Body of pancreas (tissue), 4 donors: ENCODE measurements around the gene GPN2. TPM values are rescaled to one million over a fixed set of nuclear protein-coding genes. Genes with fewer than 3 reads are reported as not detected.

Experiments
- ATAC-seq: fragments of 150-250 bp; one replicate; pipeline ENCODE4 v1.9.1; 2016
- DNase-seq, 4 donors: peaks; one replicate each; pipeline ENCODE4 v3.0.0-alpha.2; 2019
- H3K27ac ChIP-seq, 4 donors: fragments of 200-600 bp; sonication (generic); 1 replicate in 3 of 4; 2 replicates in 1 of 4; pipeline versions ENCODE4 v1.5.1 to v1.6.1; 2016 to 2019; ENCODE audit warnings: mild to moderate bottlenecking in 1 of 4, mixed read lengths in 1 of 4, moderate library complexity in 1 of 4
- H3K27me3 ChIP-seq, 2 donors: fragments of 200-600 bp; sonication (generic); one replicate each; pipeline ENCODE4 v1.6.0; 2016; ENCODE audit warnings: mild to moderate bottlenecking in 1 of 2
- H3K36me3 ChIP-seq, 2 donors: fragments of 200-600 bp; sonication (generic); replicated peaks in 1 of 2; 2 replicates each; pipeline ENCODE4 v1.5.1; 2016; ENCODE audit warnings: low read depth in 2 of 2; ENCODE audit not compliant: insufficient read depth in 1 of 2
- H3K4me1 ChIP-seq: fragments of 200-600 bp; sonication (generic); one replicate; pipeline ENCODE4 v1.6.0; 2016
- H3K4me3 ChIP-seq, 2 donors: fragments of 200-600 bp; sonication (generic); 1 replicate in 1 of 2; 2 replicates in 1 of 2; pipeline ENCODE4 v1.5.1; 2016 to 2019
- H3K9me3 ChIP-seq, 3 donors: fragments of 200-600 bp; sonication (generic); 1 replicate in 2 of 3; 2 replicates in 1 of 3; pipeline ENCODE4 v1.5.1; 2016
- CTCF ChIP-seq, 7 experiments: fragments of 450-650 bp in 4 of 7; fragments of 200-600 bp in 3 of 7; sonication (generic) in 3 of 7; IDR thresholded peaks; one replicate each; pipeline ENCODE4 v1.5.1; 2016 to 2019; ENCODE audit warnings: antibody characterized with exemption in 7 of 7
- POLR2A ChIP-seq, 3 donors: fragments of 450-650 bp; IDR thresholded peaks; one replicate each; pipeline ENCODE4 v1.6.1; 2016; ENCODE audit warnings: antibody characterized with exemption in 3 of 3, mild to moderate bottlenecking in 2 of 3
- WGBS, 2 donors: methylation state at CpG; one replicate each; pipeline ENCODE4 v1.1.5; 2017; 5-methylcytosine and 5-hydroxymethylcytosine counted together
- intact Hi-C: fragments of 100-400 bp; cut with DNase I; formaldehyde crosslinking; loops from one replicate; pipeline ENCODE4 v1.15.1; 2023
- total RNA-seq, 2 donors: library from RNA; depleted of rRNA; stranded (reverse); fragments of >200 nt; gene quantifications; one replicate each; pipeline ENCODE4 v1.1.0, GENCODE V29; 2016

GPN2 gene
- total RNA-seq, 2 donors from 2014 or later: 8.8 to 21.4 TPM

DNA sequence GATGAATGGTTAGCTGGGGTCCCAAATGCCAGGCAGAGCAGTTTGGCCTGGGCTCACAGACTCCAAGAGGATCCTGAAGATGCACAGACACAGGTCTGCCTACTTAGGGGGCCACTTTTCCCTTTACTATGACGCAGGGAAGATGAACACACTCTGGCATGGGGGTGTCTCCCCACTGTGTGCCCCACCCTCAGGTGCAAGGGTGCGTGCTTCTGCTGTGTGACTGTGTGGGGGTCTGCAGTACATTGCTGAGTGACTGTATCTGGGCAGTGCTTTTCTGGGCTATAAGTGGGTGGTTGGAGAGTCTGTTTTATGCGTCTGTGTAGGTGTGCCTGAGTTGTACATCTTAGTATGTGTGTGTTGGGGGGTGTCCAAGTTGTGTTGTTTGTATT is 19.9 kb upstream of the GPN2 start:
- intact Hi-C loops: no loop called here
- Histone ChIP-seq H3K4me3 (no peak overlapping the region), H3K27ac (peak overlapping the region in 3 of 4 donors; percentile 95 to 100 (median 97)), H3K27me3 (no peaks in the 10 kb centered on the region), H3K4me1 (peaks cover 54% of the 10 kb centered on the region), H3K36me3 (no peaks in the 10 kb centered on the region), H3K9me3 (no peaks in the 10 kb centered on the region)
- WGBS, 2 donors: 75 to 87% methylated on average over 3 of the region's 3 CpGs
- ATAC-seq (no peak), DNase-seq (no peak)
- TF ChIP-seq POLR2A (IDR thresholded peaks at IDR 0.05): no peak
- no peak for TF ChIP-seq CTCF (IDR thresholded peaks at IDR 0.05)

- peak; percentile 78 for ATAC-seq
- Histone ChIP-seq H3K27me3 (no peaks in the 10 kb centered on the region), H3K27ac (peak overlapping the region in 3 of 4 donors; percentile 5 to 68 (median 49)), H3K36me3 (no peaks in the 10 kb centered on the region), H3K4me3 (no peak overlapping the region), H3K4me1 (peaks cover 39% of the 10 kb centered on the region), H3K9me3 (no peaks in the 10 kb centered on the region)
- TF ChIP-seq CTCF (IDR thresholded peaks at IDR 0.05) (no peak), POLR2A (IDR thresholded peaks at IDR 0.05) (no peak)
- peak; percentile 51 to 92 (median 62) for DNase-seq
- intact Hi-C loops: no loop called here
- 38 to 40% methylated on average over 6 of the region's 6 CpGs for WGBS, 2 donors
These were observed 17.2 kb upstream of the GPN2 start for GRCh38 chr1:26907071-26907917.

DNA sequence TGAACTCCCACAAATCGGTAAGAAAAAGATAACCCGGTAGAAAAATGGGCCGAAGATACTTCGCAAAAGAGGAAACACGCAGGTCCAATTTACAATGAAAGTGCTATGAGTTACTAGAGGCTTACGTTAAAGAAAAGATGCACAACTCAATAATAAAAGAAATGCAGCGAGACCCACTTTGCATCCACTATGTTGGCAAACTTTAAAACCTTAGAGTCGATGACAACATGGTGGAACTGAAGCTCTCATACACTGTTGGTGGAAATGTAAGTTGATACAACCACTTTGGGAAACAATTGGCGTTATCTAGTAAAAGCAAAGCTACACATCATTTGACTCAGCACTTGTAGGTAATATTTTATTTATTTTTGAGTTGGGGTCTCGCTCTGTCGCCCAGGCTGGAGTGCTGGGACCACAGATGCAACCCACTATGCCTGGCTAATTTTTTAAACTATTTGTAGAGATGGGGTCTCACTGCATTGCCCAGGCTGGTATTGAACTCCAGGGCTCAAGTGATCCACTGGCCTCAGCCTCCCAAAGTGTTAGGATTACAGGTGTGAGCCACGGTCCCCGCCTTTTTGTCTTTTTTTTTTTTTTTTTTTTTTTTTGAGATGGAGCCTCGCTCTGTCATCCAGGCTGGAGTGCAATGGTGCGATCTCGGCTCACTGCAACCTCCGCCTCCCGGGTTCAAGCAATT is 10.9 kb upstream of the GPN2 start:
- Histone ChIP-seq H3K9me3 (no peaks in the 10 kb centered on the region), H3K27ac (peak overlapping the region; percentile 70 to 86 (median 80)), H3K4me1 (peaks cover 25% of the 10 kb centered on the region), H3K36me3 (peaks cover 0 to 2% of the 10 kb centered on the region in 2 donors), H3K27me3 (no peaks in the 10 kb centered on the region), H3K4me3 (peak overlapping the region; percentile 78 to 98)
- 47 to 54% methylated on average over 13 to 14 of the region's 18 CpGs for WGBS, 2 donors
- intact Hi-C loops: no loop called here
- DNase-seq (no peak), ATAC-seq (no peak)
- TF ChIP-seq CTCF (IDR thresholded peaks at IDR 0.05) (no peak), POLR2A (IDR thresholded peaks at IDR 0.05) (no peak)

DNA sequence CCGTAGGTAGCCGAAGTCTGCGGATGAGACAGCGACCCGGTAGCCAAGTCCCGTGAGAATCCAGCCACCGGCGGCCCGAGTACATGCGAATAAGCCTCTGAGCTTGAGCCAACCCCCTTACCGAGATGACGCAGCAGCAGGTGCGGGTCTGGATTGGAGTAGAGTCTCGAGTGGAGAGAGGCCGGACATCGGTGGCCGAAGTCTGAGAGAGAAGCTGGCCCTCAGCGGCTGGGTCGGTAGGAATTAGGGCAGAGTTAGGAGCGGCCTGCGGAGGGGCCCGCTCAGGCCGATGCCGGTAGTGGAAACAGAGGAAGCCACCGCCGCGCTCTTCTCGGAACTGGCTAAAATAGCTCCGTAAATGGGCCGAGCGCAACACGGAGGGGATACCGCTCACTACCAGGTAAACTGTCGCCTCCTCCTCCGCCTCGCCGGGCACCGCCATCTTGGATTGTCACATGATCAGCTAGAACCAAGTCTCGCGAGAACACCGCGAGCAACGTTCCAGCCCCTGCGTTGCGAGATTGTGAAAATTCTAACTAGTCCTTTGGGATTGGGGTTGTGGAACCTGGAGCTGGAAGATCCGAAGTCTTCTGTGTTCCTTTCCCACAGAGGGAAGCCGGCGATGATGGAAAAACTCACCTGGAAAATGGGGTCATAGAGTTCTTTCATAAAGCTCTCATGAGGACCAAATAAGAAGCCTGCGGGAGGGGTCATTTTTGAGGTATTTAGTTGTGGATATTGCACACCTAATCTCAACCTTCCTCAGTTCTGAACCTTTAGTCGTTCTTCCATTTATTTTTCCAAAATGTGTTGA is 10.1 kb upstream of the GPN2 start, which contains the start of gene GPATCH3:
GPATCH3 (minus strand) TSS at position 467 of the 814 bp plus-strand sequence; CDS start at position 442, 25 bp downstream.
- intact Hi-C loops: no loop called here
- H3K27me3 ChIP-seq: no peaks in the 10 kb centered on the region
- DNase-seq (peak; percentile 94 to 95 (median 95)), ATAC-seq (peak; percentile 94)
- TF ChIP-seq CTCF (IDR thresholded peaks at IDR 0.05) (no peak), POLR2A (IDR thresholded peaks at IDR 0.05) (peak; percentile 34 to 86 (median 75))
- WGBS, 2 donors: 0 to 1% methylated on average over 15 to 50 of the region's 50 CpGs
- no peaks in the 10 kb centered on the region for H3K9me3 ChIP-seq
- peak within 1 kb of the TSS; percentile 78 to 98 for H3K4me3 ChIP-seq
- H3K4me1 ChIP-seq: peaks cover 25% of the 10 kb centered on the region
- H3K36me3 ChIP-seq: peaks cover 0 to 2% of the 10 kb centered on the region in 2 donors
- H3K27ac ChIP-seq: peak within 1 kb of the TSS; percentile 70 to 86 (median 80)
